GM19351 (cell line): ENCODE measurements around the gene SMIM34.
A peak's percentile ranks its signal among the peaks of the same experiment; 100 is the strongest.
"Not testable (repeated sequence)": the region's sequence is repeated elsewhere in the genome, so short reads cannot be mapped to it uniquely, and the experiment has no call there.

Experiments
- ATAC-seq: cut with Tn5 transposase; IDR thresholded peaks from one replicate; pipeline ENCODE4 v1.9.1; 2021; ENCODE audit warnings: mild to moderate bottlenecking, moderate library complexity; ENCODE audit not compliant: unreplicated experiment

SMIM34 gene, protein sequence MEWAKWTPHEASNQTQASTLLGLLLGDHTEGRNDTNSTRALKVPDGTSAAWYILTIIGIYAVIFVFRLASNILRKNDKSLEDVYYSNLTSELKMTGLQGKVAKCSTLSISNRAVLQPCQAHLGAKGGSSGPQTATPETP

DNA sequence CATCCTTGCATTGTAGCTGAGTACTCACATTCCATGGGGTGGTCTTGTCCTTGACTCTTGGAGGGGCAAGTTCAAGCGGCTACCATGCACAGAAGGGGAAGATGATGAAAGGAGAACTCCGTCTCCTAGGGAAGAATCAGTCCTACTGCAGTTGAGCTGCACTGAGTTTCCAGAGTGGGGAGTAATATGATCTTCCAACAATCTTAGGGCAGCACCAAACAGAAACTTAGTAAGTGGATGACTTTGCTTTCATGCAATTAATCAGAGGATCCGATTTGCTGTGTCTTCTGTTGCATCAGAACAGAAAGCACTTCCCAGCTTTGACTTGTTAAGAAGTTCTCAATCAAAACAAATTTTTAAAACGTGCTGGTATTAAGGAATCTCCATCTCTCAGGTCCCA lies at the start of gene SMIM34:
SMIM34 (minus strand) TSS at position 147 of the 400 bp plus-strand sequence; CDS start at position 35, 112 bp downstream.
- ATAC-seq: not testable (repeated sequence)

DNA sequence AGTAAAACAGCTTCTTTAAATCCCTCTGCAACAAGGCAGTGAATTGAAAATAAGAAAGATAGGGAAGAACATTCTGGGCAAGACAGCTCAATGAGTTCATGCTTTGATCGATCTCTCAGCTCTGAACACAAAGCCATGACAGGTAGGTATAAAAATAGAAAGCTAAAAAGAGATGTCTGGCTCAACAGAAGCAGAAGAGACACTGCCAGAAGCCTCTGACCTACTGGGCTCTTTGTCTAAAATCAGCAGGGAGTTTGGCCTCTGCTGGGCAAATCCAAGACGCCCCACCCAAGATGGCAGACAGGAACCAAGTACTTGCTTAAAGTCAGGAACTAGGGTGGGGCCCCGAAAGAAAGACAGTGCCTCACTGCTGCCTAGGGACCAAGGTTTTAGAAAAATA lies 43.6 kb upstream of the SMIM34 start:
- ATAC-seq: not testable (repeated sequence)

DNA sequence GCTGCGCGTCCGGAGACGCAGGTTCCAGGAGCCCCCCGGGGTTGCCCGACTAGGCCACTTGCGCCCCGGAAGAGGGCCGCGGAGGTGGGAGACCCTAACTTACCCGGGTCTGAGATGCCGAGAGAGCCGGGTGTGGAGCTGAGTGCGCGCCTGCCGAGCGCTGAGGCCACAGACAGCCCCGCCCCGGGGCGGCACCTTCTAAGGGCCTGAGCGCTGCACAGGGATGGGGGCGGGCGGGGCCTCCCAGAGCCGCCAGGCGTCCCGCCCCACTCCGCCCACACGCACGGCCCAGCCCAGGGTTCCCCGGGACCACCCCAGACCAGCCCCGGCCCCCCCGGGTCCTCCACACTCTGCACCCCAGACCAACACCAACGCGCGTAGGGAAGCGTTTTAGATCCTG lies 35.7 kb upstream of the SMIM34 start:
- not testable (repeated sequence) for ATAC-seq

DNA sequence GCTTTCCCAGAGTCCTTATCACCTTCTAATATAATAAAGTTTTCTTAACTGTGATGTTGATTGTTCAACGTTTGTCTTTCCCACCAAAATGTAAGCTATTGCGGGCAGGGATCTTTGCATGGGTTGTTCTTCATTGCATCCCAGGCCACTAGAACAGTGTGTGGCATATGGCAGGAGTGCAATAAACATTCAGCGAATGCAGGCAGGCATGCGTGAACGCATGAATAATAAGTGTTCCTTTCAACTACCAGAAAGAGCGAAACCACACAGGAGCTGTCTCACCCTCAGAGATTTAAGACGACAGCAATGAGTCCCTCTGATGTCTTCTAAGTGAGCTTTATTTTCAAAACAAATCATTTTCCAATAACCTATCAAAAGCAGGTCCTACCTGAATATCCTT lies 34.5 kb upstream of the SMIM34 start:
- not testable (repeated sequence) for ATAC-seq

DNA sequence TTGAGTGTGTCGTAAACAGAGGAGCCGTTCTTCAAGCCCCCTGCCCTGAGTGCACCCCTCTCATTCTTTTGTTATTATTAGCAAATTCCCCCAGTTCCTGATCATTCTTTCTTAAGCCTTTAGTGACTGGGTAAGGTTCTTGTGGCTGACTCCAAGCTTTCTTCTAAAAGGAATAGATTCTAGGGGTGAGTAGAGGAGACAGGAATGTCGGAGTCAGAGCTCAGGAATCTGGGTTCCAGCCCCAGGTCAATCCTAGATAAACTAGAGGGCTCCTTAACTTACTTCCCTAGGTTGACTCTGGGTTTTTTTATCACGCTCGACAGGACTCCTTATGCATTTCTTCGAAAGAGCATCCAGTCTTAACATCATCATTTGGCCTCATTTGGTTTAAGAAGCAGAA lies 32.4 kb upstream of the SMIM34 start:
- not testable (repeated sequence) for ATAC-seq

DNA sequence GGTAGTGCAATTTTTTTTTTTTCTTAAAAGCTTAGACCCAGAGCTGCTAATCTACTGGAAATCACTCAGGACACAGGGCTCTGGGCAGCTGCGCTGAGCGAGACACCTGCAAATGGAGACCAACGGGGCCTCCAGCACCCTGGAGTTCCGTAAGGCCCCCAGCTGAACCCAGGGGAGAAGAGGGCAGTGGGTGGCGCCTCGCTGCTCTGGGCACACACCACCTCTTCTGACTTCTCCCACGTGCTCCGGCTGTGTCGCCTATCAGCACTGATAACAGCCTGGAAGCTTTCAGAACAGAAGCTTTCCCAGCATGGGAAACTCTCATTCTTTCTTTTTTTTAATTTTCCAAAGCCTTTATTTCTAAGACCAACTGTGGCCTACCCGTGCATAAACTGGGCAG lies 31.9 kb upstream of the SMIM34 start:
- not testable (repeated sequence) for ATAC-seq

DNA sequence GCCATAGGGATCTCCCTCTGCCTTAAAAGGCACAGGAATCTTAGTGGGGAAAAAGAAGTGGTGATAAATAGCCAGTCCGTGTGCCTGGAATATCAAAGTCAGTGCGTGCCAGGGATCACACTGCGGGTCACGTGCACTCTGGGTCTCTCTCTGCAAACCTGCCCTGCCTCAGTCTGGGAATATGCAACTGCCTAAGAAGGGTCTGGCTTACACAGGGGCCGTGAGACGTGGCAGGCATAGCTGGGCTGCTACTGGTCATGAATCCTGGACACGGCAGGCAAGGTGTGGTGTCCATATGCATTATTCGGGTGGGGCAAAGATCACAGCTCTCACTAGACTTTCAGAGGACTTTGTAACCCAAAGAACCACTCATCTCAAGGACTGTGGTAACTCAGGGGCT lies 23.3 kb upstream of the SMIM34 start:
- not testable (repeated sequence) for ATAC-seq

DNA sequence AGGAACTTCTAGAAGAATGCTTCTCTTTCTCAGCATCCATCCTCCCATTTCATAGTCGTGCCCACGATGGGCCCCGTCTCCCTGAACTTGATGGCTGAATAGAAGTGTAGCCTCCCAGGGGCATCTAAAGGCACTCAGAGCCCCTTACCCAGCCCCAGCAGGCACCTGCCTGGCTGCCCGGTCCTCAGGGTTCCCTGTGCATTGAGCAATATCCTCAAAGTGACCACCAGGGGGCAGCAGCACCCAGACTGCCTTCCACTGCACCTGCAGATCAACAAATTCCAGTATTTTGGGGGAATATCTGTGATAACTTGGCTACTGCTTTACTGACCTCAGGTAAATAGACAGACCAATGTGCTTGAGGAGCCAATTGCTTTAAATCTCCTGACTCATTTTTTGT lies 19.7 kb upstream of the SMIM34 start:
- not testable (repeated sequence) for ATAC-seq

DNA sequence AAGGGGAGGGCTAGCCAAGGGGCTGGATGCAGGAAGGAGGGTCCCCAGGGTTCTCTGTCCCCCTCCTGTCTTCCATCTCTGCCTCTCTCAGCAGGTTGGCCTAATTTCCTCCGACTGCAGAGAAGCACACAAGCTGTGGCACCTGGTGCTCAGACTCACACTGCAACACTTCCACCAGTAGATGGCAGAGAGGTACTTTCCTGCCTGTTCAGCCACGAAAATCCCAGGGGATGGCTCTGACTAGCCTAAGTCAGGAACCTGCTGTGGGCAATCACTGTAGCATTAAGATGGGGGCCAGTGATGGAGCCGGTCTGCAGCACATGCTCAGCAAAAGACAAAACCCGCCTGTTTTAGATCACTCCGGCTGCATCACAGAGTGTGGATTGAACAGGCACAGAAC lies 6.0 kb upstream of the SMIM34 start:
- ATAC-seq: not testable (repeated sequence)

DNA sequence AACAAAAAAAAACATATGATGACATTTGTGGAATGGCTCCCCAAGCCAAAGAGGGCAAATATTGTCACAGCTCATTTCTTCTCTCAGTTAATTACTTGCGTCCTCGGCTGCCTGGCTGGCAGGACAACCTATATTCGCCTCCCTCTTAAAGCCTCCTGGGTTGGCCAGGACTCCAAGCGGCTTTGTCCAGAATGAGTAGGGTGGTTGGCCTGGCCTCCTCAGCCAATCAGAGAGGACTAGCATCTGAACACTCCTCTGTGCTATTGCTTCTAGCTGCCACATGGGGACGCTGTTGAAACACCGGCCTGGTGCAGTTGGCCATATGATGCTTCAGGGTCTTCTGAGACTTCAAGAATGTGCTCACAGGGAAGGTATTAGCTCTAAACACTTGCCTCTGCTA lies 4.7 kb upstream of the SMIM34 start:
- not testable (repeated sequence) for ATAC-seq

DNA sequence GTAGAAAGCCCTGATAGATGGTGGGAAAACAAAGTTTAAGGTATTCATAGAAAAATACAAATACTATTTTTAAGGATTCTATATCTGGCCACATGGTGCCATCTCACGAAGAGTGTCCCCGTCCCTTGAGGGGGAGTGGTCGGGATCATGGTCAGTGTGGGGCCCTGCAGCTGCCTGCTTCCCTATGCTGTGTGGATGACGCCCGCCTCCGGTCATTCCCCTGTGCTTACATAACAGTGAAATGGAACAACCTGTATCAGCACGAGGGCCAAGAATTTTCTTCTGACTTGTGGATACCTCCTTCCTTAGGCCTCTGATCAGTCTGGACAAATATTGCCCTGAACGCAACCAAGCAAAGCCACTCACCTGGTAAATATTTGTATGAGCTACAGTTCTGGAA lies 3.6 kb upstream of the SMIM34 start:
- ATAC-seq: not testable (repeated sequence)

DNA sequence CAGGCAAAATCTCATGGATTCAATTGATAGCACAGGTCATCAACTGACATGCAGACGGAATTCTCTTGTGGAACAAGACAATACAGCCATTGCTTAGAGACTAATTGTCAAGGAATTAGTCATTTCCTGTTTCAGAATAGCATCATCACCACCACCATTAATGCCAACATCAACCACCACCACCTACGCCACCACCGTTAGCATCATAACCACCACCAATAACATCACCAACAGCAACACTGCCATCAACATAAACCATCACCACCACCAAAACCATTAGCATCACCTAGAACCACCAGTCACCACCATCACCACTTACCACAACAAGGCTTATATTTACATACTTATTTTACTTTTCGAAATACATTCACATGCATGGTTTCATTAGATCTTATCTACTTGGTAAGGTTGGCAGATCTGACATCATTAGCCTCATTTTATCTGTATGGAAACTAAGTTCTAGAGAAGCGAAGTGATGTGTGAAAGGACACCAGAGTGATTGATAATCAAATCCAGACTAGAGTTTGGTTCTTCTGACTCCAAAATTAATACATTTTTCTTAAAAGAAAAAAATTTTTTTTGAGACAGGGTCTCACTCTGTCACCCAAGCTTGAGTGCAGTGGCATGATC lies 6.2 kb downstream of the SMIM34 start:
- not testable (repeated sequence) for ATAC-seq

DNA sequence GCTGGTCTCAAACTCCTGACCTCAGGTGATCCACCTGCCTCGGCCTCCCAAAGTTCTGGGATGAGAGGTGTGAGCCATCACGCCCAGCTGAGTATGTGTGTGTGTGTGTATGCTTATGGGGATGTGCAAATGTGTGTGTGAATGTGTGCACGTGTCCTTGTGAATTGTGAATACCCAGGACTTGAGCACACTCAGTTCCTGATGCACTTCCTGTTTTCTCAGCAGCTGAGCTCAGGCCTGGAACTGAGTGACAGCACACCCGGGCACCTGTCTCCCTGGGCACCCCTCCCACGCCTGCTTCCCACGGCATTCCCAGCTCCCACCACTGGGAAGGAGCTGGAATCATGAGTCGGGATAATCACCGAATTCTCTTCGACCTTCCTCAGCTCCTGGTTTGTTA lies 16.5 kb downstream of the SMIM34 start:
- not testable (repeated sequence) for ATAC-seq

DNA sequence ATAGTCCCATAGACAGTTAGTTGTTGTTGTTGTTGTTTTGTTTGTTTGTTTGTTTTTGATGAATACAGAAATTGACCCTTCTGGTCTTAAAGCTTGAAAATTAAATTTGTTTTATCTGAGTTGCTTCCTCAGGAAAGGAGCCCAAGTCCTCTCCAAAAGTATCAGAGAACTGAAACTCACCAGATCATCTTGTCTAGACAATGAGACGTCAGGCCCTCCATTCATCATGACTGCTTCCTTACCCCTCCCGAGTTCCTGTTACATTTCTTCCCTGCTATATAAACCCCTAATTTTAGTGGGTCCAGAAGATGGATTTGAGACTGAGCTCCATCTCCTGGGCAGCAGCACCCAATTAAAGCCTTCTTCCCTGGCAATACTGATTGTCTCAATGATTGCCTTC lies 17.1 kb downstream of the SMIM34 start:
- not testable (repeated sequence) for ATAC-seq

DNA sequence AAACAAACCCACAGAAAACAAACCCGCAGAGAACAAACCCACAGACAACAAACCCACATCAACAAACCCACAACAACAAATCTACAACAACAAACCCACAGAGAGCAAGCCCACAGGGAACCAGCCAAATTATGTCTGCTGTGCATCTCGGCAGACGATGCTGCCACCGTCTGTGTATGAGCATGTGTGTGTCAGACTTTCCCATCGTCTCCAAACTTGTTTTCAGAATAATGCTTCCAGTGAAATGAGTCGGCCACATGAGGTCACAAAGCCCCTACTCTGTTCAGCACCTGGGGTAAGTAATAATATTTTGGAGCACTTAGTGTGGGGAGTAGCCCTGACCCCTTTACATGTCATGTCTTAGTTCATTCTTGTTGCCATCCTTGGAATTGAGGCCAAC lies 17.6 kb downstream of the SMIM34 start:
- ATAC-seq: not testable (repeated sequence)

DNA sequence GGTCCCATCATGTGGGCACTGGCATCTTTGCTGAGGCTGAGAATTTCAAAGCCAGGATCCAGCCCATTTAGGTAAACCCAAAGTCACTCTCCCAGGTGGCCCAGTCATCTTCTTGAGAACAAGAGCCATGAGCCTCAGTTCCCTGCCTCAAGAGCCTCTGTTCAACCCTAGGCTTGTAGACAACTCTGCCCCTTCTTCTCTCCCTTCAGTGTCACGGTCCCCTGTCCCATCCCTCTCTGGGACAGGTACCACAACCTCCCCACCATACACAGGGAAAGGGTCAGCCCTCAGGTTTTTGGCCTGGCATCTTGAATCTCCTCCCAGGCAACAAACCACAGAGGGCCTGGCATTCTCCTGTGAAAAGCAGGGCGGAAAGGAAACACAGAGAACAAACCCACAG lies 18.1 kb downstream of the SMIM34 start:
- ATAC-seq: not testable (repeated sequence)

DNA sequence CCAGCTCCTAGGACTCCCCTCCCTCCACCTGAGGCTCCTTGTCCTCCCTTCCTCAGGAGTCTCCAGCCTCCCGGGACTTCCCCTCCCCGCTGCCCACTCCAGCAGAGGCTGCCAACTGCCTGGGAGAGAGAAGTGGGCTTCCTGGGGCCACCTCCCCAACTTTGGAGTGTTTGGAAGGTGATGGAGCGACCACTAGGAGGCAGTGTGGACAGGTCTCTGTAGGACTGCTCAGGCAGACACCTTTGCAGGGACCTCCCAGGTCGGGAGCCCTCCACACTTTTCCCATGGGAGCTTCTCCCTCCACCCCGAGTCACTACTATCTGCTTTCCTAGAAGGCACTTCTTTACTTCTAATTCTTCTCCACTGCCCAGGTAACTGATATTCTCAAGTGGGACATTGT lies 19.0 kb downstream of the SMIM34 start:
- not testable (repeated sequence) for ATAC-seq

DNA sequence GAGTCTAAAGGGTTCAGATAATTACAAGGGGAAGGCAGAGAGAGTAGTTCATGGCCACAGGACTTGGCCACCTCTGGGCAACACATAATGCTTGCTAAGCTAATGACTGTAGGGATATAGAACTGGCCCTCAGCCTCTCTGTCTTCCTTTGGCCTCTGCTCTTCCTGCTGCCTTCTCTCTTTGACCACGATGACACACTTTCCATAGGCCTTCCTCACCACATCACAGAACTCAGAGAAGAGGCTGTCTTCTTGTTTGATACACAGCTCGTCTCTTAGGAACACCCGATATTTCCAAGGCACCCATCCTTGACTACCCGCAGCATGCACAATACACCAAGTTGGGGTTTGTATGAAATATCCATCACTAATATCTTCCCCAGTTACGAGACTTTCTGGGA lies 23.2 kb downstream of the SMIM34 start:
- not testable (repeated sequence) for ATAC-seq

DNA sequence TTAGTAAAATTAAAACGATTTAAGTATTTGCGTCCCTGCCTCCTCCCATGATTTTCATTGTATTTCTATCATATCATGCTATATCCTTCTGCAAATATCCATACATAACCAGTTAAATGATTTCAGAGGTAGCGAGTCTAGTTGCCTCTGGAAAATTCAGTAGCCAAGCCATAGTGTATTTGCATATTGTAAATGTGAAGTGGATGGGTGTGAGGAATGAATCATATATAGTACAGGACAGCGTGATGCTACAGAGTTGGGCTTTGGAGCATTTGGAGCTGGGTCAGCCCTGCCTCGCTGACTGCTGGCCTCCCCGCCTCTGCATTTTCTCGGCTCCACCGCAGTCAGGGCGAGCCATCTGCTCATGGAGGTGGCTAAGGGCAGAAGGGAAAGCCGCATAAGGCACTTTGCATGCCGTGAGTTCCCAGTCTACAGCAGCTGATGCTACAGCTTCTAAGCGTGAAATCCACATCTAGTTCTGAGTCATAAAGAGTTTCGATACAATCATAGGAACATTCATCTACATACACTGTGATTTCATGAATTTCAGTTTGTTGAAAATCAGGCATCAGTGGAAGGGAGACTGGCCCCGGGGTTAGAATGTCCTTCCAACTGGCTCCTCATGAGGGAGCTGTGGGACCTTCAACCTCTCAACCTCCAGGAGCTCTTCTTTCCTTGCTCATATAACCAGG lies 39.9 kb downstream of the SMIM34 start:
- peak; percentile 93 for ATAC-seq

DNA sequence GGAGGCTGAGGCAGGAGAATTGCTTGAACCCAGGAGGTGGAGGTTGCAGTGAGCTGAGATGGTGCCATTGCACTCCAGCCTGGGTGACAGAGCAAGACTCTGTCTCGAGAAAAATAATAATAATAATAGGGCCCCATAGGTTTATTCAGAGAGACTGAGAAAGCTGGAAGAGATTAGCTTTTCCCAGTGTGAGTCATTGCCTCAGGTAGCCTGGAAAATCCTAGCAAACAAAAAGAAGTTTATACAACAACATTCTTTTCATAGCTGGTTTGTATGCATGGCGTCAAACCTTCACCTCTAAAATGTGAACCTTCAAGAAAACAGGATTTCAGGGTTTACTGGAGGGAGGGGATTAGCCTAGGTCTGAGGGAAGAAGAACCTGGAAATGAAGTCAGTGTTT lies 40.6 kb downstream of the SMIM34 start:
- ATAC-seq: not testable (repeated sequence)

DNA sequence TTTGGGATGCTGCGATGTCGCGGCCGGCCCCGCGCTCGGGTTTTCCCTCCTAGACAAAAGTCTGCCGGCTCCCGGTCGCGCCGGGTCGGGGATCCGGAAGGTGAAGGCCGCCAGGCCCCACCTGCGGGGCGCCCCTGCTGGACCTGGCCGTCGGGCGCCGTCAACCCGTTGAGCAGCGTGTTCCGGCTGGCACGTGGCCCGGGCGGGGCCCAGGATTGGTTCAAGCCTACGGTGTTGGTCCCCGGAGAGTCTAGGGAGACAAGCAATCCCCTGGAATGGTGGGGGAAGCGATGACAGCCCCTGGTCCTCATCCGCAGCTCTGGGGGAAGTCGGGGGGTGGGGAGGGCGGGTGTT lies 48.2 kb downstream of the SMIM34 start:
- ATAC-seq: peak; percentile 56

DNA sequence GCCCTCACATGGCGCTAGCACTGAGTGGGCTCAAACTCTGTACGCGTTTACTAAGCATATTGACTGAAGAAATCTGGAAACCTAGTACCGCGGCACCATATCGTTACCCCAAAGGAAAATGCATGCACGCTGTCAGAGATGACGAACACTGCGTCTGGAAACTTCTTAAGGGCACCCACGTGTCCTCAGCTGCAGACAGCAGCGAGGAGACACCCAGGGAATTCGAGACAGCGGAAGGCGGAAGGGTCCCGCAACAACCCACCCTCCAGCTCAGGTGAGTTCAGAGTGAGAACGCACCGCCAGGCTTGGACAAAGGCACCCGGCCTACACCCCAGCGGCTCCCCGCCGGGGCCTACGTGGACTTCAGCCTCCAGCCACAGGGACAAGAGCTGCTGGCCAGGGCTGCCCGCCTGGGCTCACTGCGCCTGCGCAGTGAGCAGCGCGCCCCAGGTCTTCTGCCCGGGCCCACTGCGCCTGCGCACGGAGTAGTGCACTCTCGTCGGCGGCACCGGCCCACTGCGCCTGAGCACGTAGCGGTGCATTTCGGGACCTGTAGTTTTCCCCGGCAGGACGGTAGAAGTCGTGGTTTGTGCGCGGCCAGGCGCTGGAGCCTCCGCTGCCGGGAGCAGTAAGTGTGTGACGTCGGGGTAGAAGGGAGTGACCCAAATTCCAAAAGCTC lies 48.7 kb downstream of the SMIM34 start, which contains the start of gene SMIM11:
SMIM11 (plus strand) TSS at position 568 of the 679 bp plus-strand sequence. CDS start 3,998 bp downstream, outside the sequence.
- ATAC-seq: peak; percentile 95
